Peyer's patch (tissue), 4 donors: ENCODE results near the gene CDK11A. TPM values are rescaled to one million over a fixed set of nuclear protein-coding genes. Genes with fewer than 3 reads are reported as not detected.
A peak's percentile ranks its signal among the peaks of the same experiment; 100 is the strongest.
"Not testable (repeated sequence)": the region's sequence is repeated elsewhere in the genome, so short reads cannot be mapped to it uniquely, and the experiment has no call there.

ENCODE experiments used
- DNase-seq, 3 donors: peaks; one replicate each; pipeline ENCODE4 v3.0.0-alpha.2; 2017 to 2019
- H3K27ac ChIP-seq, 4 donors: fragments of 200-600 bp; sonication (generic); one replicate each; pipeline ENCODE4 v1.5.1; 2016 to 2019
- H3K27me3 ChIP-seq, 2 donors: fragments of 200-600 bp; sonication (generic); one replicate each; pipeline ENCODE4 v1.5.1; 2019
- H3K36me3 ChIP-seq, 3 donors: fragments of 200-600 bp; sonication (generic); one replicate each; pipeline ENCODE4 v1.5.1; 2016 to 2019
- H3K4me1 ChIP-seq, 4 donors: fragments of 200-600 bp; sonication (generic); one replicate each; pipeline ENCODE4 v1.5.1; 2016 to 2019
- H3K4me3 ChIP-seq, 4 donors: fragments of 200-600 bp; sonication (generic); 1 replicate in 3 of 4; 2 replicates in 1 of 4; pipeline ENCODE4 v1.5.1; 2016 to 2019; ENCODE audit warnings: mild to moderate bottlenecking in 1 of 4
- H3K9me3 ChIP-seq, 4 donors: fragments of 200-600 bp; sonication (generic); one replicate each; pipeline ENCODE4 v1.5.1; 2016 to 2019; ENCODE audit warnings: mild to moderate bottlenecking in 1 of 4
- POLR2A ChIP-seq, 2 donors: fragments of 450-650 bp; IDR thresholded peaks; one replicate each; pipeline ENCODE4 v1.5.1; 2017; ENCODE audit warnings: antibody characterized with exemption in 2 of 2, mild to moderate bottlenecking in 2 of 2, moderate library complexity in 2 of 2
- total RNA-seq, 4 donors: library from RNA; depleted of rRNA; stranded (reverse); fragments of >200 nt; gene quantifications; one replicate each; pipeline ENCODE4 v1.1.0, GENCODE V29; 2016
- TF ChIP-seq, protein P1 (sequence below), 6 experiments: fragments of 450-650 bp in 4 of 6; fragments of 200-600 bp in 2 of 6; sonication (generic) in 1 of 6; IDR thresholded peaks; one replicate each; pipeline ENCODE4 v1.5.1; 2017 to 2019; ENCODE audit warnings: antibody characterized with exemption in 6 of 6, mild to moderate bottlenecking in 3 of 6, moderate library complexity in 1 of 6

The CDK11A gene
- total RNA-seq, 4 donors from 2014 or later, result 129 to 269 (median 199) TPM

DNA sequence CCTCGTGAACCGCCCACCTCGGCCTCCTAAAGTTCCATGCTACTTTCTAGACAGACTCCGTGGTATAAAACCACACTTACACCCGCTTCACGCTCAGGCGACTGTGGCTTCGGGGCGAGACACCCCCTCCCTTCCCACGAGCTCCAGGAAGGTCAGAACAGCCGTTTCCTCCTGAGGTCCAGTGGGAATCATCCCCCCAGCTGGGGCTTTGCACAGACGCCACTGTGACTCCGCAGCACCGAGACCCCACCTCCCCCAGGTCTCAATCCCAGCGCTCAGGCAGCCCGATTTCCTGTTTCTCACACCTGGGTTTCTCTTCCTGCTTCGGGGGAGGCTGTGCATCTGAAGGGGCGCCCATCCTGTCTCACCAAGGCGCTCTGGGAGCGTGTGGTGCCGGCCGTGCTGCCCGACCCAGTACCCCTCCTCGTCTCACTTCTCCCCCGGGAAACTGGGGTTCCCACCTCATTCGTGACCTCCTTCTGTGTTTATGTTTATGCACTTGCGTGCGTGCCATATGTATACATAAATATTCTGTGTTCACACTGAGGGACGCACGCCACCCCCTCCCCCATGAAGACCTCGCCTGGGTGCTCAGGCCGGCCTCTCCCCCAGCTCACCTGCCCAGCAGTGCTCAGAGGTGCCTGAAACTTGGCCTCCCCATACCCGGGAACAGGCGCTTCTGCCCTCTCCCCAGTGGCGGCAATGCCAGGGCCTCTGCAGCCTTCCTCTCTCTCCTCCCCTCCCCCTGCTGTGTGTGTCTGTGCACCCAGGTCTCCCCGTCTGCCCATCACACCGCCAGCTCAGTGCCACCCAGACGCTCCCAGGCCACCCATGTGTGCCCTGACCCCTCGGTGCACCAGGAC lies 46.2 kb downstream of the CDK11A start:
- no peak for TF ChIP-seq POLR2A (IDR thresholded peaks at IDR 0.05)
- TF ChIP-seq, protein P1, sequence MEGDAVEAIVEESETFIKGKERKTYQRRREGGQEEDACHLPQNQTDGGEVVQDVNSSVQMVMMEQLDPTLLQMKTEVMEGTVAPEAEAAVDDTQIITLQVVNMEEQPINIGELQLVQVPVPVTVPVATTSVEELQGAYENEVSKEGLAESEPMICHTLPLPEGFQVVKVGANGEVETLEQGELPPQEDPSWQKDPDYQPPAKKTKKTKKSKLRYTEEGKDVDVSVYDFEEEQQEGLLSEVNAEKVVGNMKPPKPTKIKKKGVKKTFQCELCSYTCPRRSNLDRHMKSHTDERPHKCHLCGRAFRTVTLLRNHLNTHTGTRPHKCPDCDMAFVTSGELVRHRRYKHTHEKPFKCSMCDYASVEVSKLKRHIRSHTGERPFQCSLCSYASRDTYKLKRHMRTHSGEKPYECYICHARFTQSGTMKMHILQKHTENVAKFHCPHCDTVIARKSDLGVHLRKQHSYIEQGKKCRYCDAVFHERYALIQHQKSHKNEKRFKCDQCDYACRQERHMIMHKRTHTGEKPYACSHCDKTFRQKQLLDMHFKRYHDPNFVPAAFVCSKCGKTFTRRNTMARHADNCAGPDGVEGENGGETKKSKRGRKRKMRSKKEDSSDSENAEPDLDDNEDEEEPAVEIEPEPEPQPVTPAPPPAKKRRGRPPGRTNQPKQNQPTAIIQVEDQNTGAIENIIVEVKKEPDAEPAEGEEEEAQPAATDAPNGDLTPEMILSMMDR (IDR thresholded peaks at IDR 0.05), result no peak
- peak in 2 of 3 donors; percentile 81 to 90 for DNase-seq
- Histone ChIP-seq H3K36me3 (peaks cover 0 to 4% (median 0%) of the 10 kb centered on the region in 3 donors), H3K4me3 (peak overlapping the region; percentile 5 to 33 (median 28)), H3K27me3 (no peaks in the 10 kb centered on the region), H3K9me3 (no peaks in the 10 kb centered on the region), H3K4me1 (peaks cover 4 to 39% (median 17%) of the 10 kb centered on the region in 4 donors), H3K27ac (peak overlapping the region; percentile 75 to 95 (median 86))

DNA sequence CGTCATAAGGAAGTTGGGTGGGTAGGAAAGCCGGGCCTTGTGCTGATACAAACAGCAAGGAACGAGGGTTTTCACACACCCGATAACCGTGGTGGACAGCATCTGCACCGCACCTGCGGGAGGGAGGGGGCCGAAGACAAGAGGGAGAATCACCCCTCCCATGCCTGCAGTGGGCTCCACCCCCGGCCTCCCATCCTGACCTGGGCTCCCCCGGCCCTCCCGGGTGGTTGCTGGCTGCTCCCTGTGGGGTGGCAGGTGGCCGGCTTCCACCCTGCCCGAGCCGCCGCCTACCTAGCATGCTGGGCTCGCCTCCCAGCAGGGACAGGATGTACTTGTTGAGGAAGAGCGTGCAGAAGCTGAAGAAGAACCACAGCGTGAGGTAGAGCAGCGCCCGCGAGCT lies 48.1 kb downstream of the CDK11A start:
- Histone ChIP-seq H3K36me3 (peaks cover 0 to 18% (median 0%) of the 10 kb centered on the region in 3 donors), H3K4me1 (peaks cover 4 to 34% (median 17%) of the 10 kb centered on the region in 4 donors), H3K27ac (peak overlapping the region in 1 of 4 donors; percentile 53)
- not testable (repeated sequence) for H3K4me3 ChIP-seq, H3K27me3 ChIP-seq, H3K9me3 ChIP-seq
- peak in 1 of 3 donors; percentile 37 for DNase-seq

DNA sequence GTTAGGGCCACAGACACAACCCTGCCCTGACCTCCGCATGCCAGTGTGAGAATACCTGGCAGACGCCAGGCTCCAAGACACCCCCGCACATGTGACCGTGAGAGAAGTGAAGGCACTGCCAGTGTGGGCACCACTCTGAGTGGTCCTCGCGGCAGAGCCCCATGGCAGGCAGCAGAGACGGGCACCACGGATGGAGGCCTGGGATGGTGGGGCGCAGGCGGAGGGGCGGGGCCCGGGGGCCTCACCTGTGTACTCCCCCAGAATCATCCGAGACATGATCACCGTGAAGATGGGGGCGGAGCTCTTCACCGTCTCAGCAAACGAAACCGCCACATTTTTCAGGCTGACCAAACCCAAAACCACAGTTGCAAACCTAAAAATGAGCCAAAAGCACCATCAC lies 48.9 kb downstream of the CDK11A start:
- not testable (repeated sequence) for H3K27me3 ChIP-seq, H3K9me3 ChIP-seq, H3K4me3 ChIP-seq
- H3K27ac ChIP-seq, result peak overlapping the region in 1 of 4 donors; percentile 59
- peaks cover 4 to 26% (median 17%) of the 10 kb centered on the region in 4 donors for H3K4me1 ChIP-seq
- peak in 1 of 3 donors; percentile 49 for DNase-seq
- peaks cover 0 to 26% (median 0%) of the 10 kb centered on the region in 3 donors for H3K36me3 ChIP-seq

DNA sequence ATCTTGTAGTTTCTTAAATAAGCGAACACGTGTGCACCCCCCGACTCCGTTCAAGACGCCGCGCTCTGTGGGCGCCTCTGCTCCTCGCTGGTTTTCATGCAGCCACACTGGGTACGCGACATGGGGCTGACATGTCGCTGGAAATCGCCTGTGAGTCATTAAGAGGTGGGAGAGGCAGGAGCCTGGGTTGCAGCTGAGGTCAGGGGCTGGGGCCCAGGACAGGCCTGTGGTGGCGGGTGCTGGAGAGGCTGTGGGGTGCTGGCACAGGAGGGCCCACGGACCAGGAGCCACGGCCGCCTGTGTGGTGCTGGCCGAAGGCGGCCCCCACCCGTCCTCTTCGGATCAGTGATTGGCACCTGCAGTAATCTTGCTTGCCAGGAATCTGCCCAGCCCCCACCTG lies 49.4 kb downstream of the CDK11A start:
- peak in 1 of 3 donors; percentile 47 for DNase-seq
- H3K9me3 ChIP-seq, H3K27me3 ChIP-seq, H3K4me3 ChIP-seq: not testable (repeated sequence)
- Histone ChIP-seq H3K36me3 (peaks cover 0 to 30% (median 0%) of the 10 kb centered on the region in 3 donors), H3K4me1 (peaks cover 4 to 21% (median 17%) of the 10 kb centered on the region in 4 donors), H3K27ac (peak overlapping the region in 1 of 4 donors; percentile 59)

DNA sequence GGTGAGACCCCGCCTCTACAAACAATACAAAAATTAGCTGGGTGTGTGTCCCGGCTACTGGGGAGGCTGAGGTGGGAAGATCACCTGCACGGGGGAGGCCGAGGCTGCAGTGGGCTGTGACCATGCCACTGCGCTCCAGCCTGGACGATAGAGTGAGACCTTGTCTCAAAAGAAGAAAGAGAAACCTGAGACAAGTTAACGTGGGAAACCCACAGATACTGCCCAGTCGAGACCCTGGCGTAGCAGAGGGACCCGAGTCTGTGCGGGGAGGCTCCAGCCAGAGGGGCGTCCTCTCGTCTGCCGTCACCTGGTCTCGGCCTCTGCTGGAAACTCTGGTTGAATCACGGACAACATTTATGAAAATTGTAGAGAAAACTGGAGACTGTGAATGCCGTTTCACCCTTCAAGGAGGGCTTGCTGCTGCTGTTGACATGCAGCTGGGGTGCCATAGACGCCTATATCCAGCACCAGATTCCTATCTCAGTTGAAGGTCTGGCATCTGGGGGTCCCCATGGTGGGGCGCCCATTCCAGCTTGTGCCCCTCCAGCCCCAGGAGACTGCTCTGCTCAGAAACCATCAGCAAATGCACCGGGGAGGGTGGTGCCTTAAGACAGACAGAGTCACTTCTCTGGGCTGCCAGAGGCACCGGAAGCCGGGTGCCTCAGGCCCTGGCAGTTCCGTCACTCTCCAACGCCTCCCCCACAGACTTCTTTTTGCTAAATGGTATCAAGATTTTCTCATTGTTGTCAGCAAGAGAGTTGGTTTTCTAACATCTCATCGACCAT lies 51.8 kb downstream of the CDK11A start:
- H3K27me3 ChIP-seq, result no peaks in the 10 kb centered on the region
- H3K36me3 ChIP-seq, result peaks cover 0 to 53% (median 0%) of the 10 kb centered on the region in 3 donors
- no peaks in the 10 kb centered on the region for H3K4me1 ChIP-seq
- no peak overlapping the region for H3K27ac ChIP-seq
- no peaks in the 10 kb centered on the region for H3K9me3 ChIP-seq
- TF ChIP-seq, protein P1 (IDR thresholded peaks at IDR 0.05), result no peak
- no peak for TF ChIP-seq POLR2A (IDR thresholded peaks at IDR 0.05)
- peak in 1 of 3 donors; percentile 37 for DNase-seq
- no peak overlapping the region for H3K4me3 ChIP-seq

DNA sequence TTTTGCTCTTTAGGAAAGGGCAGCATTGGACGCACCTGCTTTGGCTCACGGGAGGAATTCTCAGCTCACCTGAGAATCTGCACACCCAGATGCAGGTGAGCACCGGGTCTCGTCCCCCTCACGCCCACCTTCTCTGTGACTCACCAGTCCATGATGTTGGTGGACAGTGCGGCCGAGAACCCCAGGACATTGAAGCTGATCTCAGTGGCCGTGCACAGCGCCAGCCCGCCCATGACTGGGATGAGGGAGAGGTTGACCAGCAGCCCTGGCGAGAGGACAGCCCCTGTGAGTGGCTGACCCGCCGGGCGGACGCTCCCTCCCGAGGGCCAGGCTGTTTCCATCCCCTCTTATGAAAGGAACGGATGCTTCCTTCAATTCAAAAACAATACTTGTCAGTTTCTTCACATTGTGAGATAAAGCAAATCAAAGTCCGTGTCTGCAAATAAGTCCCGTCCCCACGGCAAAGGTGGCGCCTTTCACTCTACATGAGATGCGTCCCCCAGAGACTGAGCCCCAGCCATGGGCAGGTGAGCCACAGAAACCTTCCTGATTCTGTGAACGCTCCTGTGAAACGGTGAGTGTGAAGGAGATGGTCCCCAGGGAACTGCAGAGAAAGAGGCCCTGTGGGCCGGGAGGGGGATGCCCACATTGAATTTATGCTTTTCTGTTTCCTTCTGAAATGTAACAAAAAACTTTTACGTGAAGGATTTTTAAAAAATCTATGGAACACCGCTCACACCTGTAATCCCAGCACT lies 52.6 kb downstream of the CDK11A start:
- Histone ChIP-seq H3K27ac (no peak overlapping the region), H3K9me3 (no peaks in the 10 kb centered on the region), H3K36me3 (peaks cover 0 to 58% (median 0%) of the 10 kb centered on the region in 3 donors), H3K4me3 (no peak overlapping the region), H3K27me3 (no peaks in the 10 kb centered on the region), H3K4me1 (no peaks in the 10 kb centered on the region)
- peak in 1 of 3 donors; percentile 33 for DNase-seq
- TF ChIP-seq POLR2A (IDR thresholded peaks at IDR 0.05), result no peak
- TF ChIP-seq, protein P1 (IDR thresholded peaks at IDR 0.05), result no peak
